Esophagus muscularis mucosa (tissue), 4 donors: ENCODE data around the gene LHX6. TPM values are rescaled to one million over a fixed set of nuclear protein-coding genes. Genes with fewer than 3 reads are reported as not detected.

Experiments
- DNase-seq: peaks from one replicate; pipeline ENCODE4 v3.0.0-alpha.2; 2017; ENCODE audit errors: extremely low spot score
- H3K27ac ChIP-seq, 4 donors: fragments of 200-600 bp; sonication (generic); replicated peaks in 1 of 4; 1 replicate in 3 of 4; 2 replicates in 1 of 4; pipeline ENCODE4 v1.5.1; 2016 to 2019; ENCODE audit warnings: mild to moderate bottlenecking in 1 of 4
- H3K27me3 ChIP-seq, 4 donors: fragments of 200-600 bp; sonication (generic); one replicate each; pipeline versions ENCODE4 v1.5.1 to v1.6.0; 2016 to 2019
- H3K36me3 ChIP-seq, 4 donors: fragments of 200-600 bp; sonication (generic); one replicate each; pipeline ENCODE4 v1.5.1; 2016 to 2019
- H3K4me1 ChIP-seq, 4 donors: fragments of 200-600 bp; sonication (generic); one replicate each; pipeline ENCODE4 v1.5.1; 2016 to 2019
- H3K4me3 ChIP-seq, 4 donors: fragments of 200-600 bp; sonication (generic); 1 replicate in 2 of 4; 2 replicates in 2 of 4; pipeline ENCODE4 v1.5.1; 2016 to 2019; ENCODE audit warnings: mild to moderate bottlenecking in 4 of 4, moderate library complexity in 1 of 4
- H3K9me3 ChIP-seq, 4 donors: fragments of 200-600 bp; sonication (generic); 1 replicate in 3 of 4; 2 replicates in 1 of 4; pipeline ENCODE4 v1.5.1; 2016 to 2019
- EP300 ChIP-seq: sonication (generic); formaldehyde crosslinking; IDR thresholded peaks from one replicate; pipeline ENCODE4 v1.6.1; 2017; ENCODE audit warnings: antibody characterized with exemption
- POLR2A ChIP-seq: fragments of 450-650 bp; IDR thresholded peaks from one replicate; pipeline ENCODE4 v1.6.1; 2017; ENCODE audit warnings: antibody characterized with exemption, moderate library complexity, mild to moderate bottlenecking, low read depth
- POLR2AphosphoS5 ChIP-seq, 2 donors: sonication (generic); formaldehyde crosslinking; IDR thresholded peaks; one replicate each; pipeline ENCODE4 v1.6.1; 2017; ENCODE audit warnings: antibody characterized with exemption in 2 of 2
- WGBS: methylation state at CpG from one replicate; pipeline ENCODE4 v1.1.5; 2018; 5-methylcytosine and 5-hydroxymethylcytosine counted together
- intact Hi-C: fragments of 100-400 bp; cut with DNase I; formaldehyde crosslinking; loops from one replicate; pipeline ENCODE4 v1.15.1; 2023
- total RNA-seq, 4 donors: library from RNA; depleted of rRNA; stranded (reverse); fragments of >200 nt; gene quantifications; one replicate each; pipeline versions ENCODE4 v1.1.0 to v1.2.1, GENCODE V29; 2016
- TF ChIP-seq, protein P1 (sequence below), 3 experiments: fragments of 200-600 bp in 2 of 3; fragments of 450-650 bp in 1 of 3; sonication (generic) in 2 of 3; IDR thresholded peaks; one replicate each; pipeline ENCODE4 v1.5.1; 2017 to 2019; ENCODE audit warnings: antibody characterized with exemption in 3 of 3, mild to moderate bottlenecking in 2 of 3, moderate library complexity in 1 of 3

The LHX6 gene
- total RNA-seq, 4 donors from 2014 or later, result 2.1 to 16.8 (median 7.1) TPM

DNA sequence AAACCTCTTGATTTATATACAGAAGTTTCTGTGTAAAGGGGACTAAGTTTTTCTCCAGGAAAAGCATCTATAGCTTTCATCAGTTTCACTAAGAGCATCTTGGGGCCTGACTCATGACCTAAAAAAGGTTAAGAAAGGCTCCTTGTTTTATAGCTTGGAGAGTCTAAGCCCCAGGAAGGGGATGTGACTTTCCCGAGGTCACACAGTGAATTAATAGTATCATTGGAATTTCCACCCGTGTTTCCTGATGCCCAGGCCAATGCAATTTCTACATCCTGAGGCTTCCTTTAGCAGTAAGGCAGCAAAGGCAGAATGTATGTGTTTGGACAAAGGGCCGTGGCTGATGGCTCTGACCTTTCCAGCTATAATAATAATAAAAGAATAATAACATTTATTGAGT is 60.4 kb downstream of the LHX6 start:
- Histone ChIP-seq H3K4me1 (peaks cover 0 to 16% (median 12%) of the 10 kb centered on the region in 4 donors), H3K9me3 (no peaks in the 10 kb centered on the region), H3K36me3 (no peaks in the 10 kb centered on the region), H3K27ac (peak overlapping the region in 1 of 4 donors; percentile 23), H3K27me3 (no peaks in the 10 kb centered on the region), H3K4me3 (no peak overlapping the region)
- TF ChIP-seq, protein P1, sequence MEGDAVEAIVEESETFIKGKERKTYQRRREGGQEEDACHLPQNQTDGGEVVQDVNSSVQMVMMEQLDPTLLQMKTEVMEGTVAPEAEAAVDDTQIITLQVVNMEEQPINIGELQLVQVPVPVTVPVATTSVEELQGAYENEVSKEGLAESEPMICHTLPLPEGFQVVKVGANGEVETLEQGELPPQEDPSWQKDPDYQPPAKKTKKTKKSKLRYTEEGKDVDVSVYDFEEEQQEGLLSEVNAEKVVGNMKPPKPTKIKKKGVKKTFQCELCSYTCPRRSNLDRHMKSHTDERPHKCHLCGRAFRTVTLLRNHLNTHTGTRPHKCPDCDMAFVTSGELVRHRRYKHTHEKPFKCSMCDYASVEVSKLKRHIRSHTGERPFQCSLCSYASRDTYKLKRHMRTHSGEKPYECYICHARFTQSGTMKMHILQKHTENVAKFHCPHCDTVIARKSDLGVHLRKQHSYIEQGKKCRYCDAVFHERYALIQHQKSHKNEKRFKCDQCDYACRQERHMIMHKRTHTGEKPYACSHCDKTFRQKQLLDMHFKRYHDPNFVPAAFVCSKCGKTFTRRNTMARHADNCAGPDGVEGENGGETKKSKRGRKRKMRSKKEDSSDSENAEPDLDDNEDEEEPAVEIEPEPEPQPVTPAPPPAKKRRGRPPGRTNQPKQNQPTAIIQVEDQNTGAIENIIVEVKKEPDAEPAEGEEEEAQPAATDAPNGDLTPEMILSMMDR (IDR thresholded peaks at IDR 0.05), result no peak
- no peak for DNase-seq
- WGBS, result 71% methylated on average over 3 of the region's 3 CpGs
- intact Hi-C loops, result no loop called here

DNA sequence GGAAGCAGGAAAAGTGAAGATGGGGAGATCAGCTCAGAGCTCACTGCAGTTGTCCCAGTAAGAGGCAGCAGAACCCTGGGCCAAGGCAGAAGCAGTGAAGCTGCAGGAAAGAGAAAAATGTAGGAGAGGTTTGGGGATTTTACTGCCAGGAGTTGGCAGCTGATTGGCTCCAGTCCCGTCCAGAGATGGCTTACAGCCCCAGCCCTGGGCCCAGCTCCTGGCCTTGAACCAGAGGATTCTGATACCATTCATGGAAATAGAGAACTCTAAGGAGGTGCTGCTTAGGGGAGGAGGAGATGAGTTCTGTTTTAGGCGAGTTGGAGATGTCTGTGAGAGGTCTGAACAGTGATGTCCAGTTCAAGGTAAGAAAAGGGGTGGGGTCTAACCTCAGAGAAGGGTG is 64.5 kb downstream of the LHX6 start:
- 41% methylated on average over 2 of the region's 2 CpGs for WGBS
- DNase-seq, result no peak

DNA sequence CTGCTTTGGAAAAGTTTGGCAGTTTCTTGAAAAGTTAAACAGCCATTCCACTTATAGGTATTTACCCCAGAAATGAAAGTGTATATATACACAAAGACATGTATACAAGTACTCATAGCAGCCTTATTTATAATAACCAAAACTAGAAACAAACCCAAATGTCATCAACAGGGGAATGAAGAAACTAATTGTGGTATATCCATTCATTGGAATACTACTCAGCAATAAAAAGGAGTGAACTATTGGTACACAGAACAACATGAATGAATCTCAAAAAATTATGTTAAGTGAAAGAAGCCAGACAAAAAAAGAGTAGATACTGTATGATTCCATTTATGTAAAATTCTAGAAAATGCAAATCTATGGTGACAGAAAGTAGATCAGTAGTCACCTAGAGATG is 66.3 kb downstream of the LHX6 start:
- intact Hi-C loops, result loop anchor here (5.0 kb wide), 1 partner anchor 110 kb away; no protein-coding TSS in a partner anchor
- H3K4me3 ChIP-seq, result no peak overlapping the region
- H3K27me3 ChIP-seq, result no peaks in the 10 kb centered on the region
- H3K36me3 ChIP-seq, result no peaks in the 10 kb centered on the region
- peaks cover 16 to 39% (median 34%) of the 10 kb centered on the region in 4 donors for H3K4me1 ChIP-seq
- no peaks in the 10 kb centered on the region for H3K9me3 ChIP-seq
- DNase-seq, result no peak
- TF ChIP-seq POLR2AphosphoS5 (IDR thresholded peaks at IDR 0.05), result no peak
- no peak for TF ChIP-seq POLR2A
- TF ChIP-seq EP300, result no peak
- TF ChIP-seq, protein P1 (IDR thresholded peaks at IDR 0.05), result no peak
- no peak overlapping the region for H3K27ac ChIP-seq

More for the DNA sequence above, 64.5 kb downstream of the LHX6 start:
- Histone ChIP-seq H3K27ac (peak overlapping the region in 3 of 4 donors; percentile 30 to 43 (median 38)), H3K4me1 (peaks cover 0 to 23% (median 18%) of the 10 kb centered on the region in 4 donors), H3K9me3 (no peaks in the 10 kb centered on the region), H3K36me3 (no peaks in the 10 kb centered on the region), H3K4me3 (peak overlapping the region in 1 of 4 donors; percentile 13), H3K27me3 (no peaks in the 10 kb centered on the region)
- TF ChIP-seq, protein P1 (IDR thresholded peaks at IDR 0.05), result no peak
- peak in 1 of 2 donors; percentile 9 for TF ChIP-seq POLR2AphosphoS5 (IDR thresholded peaks at IDR 0.05)
- intact Hi-C loops, result loop anchor here (5.0 kb wide), 1 partner anchor 108 kb away; no protein-coding TSS in a partner anchor

DNA sequence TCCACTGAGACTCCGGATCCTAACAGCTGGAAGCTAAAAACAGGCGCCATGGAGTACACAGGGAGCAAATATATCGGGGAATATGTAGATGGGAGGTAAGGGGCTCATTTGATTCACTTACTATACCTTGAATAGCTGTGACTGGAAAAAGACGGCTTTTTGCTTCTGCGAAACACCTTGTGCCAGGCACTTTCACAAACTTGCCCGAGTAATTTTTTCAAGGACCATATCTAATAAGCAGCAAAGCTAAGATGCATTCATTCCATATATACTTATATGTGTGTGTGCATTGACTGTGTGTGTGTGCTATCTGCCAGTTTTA is 68.9 kb downstream of the LHX6 start:
- TF ChIP-seq, protein P1 (IDR thresholded peaks at IDR 0.05), result no peak
- no peak for TF ChIP-seq POLR2A
- H3K27ac ChIP-seq, result peak overlapping the region; percentile 90 to 93 (median 91)
- peak overlapping the region; percentile 81 to 98 (median 95) for H3K4me3 ChIP-seq
- WGBS, result 15% methylated on average over 5 of the region's 6 CpGs
- DNase-seq, result no peak
- peaks cover 31 to 59% (median 57%) of the 10 kb centered on the region in 4 donors for H3K4me1 ChIP-seq
- H3K36me3 ChIP-seq, result no peaks in the 10 kb centered on the region
- H3K9me3 ChIP-seq, result no peaks in the 10 kb centered on the region
- intact Hi-C loops, result loop anchor here (2.0 to 5.0 kb wide), 2 partner anchors 67 to 112 kb away; partner anchors contain the start of gene TTLL11
- H3K27me3 ChIP-seq, result no peaks in the 10 kb centered on the region
